ENCODE data around the gene CUL4B.
"Not testable (repeated sequence)": the region's sequence is repeated elsewhere in the genome, so short reads cannot be mapped to it uniquely, and the experiment has no call there.

The CUL4B gene

DNA sequence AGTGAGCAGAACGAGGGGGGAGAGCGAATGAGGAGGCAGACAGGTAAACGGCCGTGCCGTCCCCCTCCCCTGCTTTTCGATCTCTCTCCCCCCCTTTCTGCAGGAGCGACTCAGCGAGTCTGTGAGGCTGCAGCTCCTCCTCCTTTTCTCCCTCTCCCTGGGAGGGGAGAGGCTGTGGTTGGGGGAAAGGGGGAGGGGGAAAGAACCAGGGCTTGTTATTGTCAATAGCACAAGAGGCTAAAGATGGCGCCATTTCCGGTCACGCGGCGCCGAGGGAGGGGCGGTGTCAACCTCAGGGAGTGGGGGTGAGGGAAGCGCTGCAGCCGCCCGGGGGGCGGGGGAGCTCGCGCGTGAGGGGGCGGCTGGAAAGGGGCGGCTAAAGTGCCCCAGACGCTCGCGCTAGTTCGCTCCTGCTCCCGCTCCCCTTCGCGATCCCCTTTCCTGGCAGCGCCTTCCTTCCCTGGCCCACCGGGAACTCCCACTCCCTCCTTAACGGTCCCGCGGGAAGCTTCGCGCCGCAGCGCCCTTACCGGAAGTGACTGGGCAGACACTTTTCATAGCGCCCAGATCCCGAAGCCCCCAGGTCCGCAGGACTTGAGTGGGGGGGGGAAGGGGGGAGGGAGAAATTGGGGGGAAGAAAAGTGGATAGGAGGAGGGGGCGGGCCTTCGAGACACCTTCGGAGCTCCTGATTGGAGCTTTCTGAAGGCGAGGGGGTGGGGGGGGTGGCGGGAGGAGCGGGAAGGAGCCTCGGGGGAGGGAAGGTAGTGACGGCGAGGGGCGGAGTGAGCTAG lies at the start of gene CUL4B:
TSS of gene CUL4B (minus strand) at position 121 of the 792 bp plus-strand sequence. CDS start 324 bp downstream, outside the sequence.
- peak; percentile 78 to 87 (median 78) for DNase-seq (ENCODE audit: low read depth in 3 of 3)

DNA sequence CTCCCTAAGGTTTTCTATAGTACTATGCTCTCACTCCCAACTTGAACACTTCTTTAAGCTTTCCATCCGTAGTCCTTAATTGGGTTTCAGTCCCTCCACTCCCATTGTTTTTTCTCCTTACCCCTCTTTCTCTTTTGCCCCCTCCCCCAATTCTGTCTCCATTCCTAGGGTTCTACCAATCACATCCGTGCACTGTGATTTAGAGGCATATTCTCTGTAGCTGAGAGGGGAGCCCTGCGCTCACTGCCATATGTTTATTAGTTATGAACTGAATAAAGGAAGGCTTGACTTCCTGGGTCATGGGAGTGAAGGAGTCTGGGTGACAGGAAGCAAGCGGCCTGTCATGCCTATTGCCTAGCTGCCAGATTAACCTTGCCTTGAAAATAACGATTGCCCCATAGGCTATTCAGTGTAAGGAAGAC lies 43.6 kb upstream of the CUL4B start:
- no peak for DNase-seq (ENCODE audit: low read depth in 3 of 3)

DNA sequence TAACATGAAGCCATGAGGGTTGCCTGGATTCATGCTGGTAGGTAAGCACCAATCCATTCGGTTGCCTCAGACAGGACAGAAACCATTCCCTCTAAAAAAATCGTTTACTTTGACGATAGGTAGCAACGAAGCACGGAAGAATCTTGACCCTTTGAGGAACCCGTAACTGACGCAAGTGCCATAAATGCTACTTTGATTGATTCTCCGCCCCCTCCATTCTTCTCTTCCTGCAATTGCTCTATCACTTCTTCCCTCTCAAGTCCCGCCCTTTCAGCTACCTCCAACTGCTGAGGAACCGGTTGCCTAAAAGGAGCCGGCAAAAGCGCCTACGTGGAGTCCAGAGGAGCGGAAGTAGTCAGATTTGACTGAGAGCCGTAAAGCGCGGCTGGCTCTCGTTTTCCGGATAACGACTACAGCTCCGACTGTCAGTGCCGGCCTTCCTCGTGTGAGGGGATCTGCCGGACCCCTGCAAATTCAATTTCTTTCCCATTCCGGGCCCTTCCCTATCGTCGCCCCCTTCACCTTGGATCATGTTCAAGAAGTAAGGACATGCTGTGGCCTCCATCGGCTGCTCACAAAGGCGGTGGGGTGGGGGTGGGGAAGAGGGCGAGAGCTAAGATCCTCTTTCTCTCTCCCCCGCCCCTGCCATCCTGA lies 43.1 kb upstream of the CUL4B start, which contains the start of gene MCTS1:
TSS of gene MCTS1 (plus strand) at position 395 of the 654 bp plus-strand sequence. CDS start at position 531, 136 bp downstream.
- peak; percentile 35 to 73 (median 49) for DNase-seq (ENCODE audit: low read depth in 3 of 3)

DNA sequence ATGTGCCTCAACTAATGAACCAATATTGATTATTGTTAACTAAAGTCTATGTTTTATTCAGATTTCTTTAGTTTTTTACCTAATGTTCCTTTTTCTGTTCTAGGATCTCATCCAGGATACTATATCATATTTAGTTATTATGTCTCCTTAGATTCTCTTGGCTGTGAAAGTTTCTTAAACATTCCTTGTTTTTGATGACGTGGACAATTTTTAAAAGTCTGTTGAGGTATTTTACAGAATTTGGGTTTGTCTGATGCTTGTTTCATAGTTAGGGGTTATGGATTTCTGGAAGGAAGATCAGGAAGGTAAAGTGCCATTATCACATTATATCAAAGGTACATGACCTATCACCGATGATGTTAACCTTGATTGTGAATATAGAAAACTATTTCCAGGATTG lies 24.9 kb upstream of the CUL4B start:
- no peak for DNase-seq (ENCODE audit: low read depth in 3 of 3)

DNA sequence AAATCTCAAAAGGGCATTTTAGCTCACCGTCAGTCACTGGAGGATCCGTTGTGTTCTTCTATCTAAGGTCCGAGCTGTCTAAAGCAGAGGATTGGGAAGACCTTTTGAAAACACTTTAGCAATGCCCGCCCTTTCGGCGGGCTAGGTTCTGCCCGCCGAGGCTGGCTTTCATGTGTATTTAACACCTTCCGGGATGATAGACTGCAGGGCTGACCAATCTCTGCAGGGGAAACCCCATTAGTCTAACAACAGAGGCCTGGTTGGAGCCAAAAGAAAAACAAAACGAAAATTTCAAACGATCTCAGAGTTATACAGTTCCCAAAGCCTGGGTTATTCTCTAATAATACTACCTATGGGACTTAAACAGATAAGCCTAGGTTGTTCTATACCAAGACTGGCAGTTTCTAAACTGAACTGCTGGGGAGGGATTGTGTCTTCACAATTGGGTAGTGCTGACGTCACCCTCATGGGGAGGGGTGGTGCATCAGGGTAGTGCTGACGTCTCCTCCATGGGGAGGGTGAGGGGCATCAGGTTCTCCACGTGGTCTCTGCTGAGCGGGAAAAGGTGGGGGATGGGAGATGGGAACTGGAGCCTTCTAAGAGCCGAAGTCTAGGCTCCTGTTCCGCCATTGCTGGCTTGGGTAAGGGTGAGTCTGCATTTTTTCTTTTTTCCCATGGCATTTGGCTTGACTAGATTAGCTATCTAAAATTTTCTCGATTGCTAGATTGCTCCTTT lies 14.8 kb upstream of the CUL4B start:
- no peak for DNase-seq (ENCODE audit: low read depth in 3 of 3)

DNA sequence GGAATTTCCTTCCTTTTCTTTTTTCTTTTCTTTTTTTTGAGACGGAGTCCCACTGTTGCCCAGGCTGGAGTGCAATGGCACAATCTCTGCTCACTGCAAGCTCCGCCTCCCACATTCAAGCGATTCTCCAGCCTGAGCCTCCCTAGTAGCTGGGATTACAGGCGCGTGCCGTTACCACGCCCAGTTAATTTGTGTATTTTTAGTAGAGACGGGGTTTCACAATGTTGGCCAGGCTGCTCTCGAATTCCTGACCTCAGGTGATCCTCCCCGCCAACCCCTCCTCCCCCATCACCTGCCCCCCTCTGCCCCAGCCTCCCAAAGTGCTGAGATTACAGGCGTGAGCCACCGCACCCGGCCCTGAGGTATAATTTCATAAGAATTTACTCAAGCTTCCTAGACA lies 13.0 kb upstream of the CUL4B start:
- DNase-seq (ENCODE audit: low read depth in 3 of 3) = not testable (repeated sequence)

DNA sequence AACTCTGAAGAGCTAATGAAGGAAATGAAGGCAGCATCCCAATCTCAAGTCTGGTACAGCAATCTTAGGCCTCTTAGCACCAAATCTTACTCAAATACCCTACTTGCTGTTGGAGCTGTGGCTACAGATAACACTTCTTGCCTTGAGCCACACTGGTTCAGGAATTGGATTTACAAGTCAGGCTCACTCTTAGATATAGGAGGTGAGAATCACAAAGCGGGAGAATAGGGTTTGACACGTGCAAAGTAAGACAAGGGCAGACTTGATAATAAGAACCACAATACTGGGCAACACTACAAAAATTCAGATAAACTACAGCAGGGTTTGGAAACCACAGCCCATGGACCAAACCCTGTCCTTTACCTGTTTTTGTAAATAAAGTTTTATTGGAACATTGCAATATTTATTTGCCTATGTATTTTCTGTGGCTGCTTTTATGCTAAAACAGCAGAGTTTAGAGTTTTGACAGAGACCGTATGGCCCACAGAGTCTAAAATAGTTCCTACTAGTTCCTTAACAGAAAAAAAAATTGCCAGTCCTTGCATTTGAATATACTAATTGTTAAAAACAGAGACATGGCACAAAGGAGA lies 9.3 kb upstream of the CUL4B start:
- no peak for DNase-seq (ENCODE audit: low read depth in 3 of 3)

DNA sequence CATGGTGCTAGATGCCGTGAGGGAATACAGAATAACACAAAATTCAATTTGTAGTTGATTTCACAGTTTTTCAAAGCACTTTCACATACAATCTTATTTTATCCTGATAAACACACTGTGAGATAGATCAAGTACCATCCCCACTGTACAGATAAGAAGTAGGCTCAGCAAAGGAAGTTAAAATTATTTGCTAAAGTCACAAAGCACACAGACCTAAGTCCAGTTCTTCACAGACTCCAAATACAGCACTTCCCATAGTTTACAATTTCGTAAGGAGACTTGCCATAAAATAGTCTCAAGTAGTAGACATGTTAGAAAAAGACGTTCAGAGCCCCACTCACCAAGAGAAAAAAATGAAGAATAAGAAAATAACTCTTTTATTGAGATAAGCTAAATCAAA lies 7.8 kb upstream of the CUL4B start:
- no peak for DNase-seq (ENCODE audit: low read depth in 3 of 3)

DNA sequence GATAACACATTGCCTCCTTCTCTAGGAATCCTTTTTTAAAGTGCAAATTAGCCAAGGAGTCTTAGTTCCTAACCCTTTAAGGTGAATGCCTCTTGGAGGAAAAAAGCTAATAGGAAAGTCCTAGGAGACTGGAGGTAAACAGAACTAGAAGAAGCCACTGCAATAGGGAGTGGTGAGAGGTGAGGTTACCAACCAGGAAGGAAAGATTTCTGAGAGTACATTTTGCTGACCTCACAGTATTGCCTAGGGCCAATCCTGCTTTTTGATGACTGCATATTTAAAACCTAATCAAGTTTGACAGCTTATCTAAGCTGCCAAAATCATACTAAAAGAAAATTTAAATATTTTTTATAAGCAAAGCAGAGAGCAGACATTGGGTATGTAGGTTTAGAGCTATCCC lies 7.3 kb upstream of the CUL4B start:
- no peak for DNase-seq (ENCODE audit: low read depth in 3 of 3)

DNA sequence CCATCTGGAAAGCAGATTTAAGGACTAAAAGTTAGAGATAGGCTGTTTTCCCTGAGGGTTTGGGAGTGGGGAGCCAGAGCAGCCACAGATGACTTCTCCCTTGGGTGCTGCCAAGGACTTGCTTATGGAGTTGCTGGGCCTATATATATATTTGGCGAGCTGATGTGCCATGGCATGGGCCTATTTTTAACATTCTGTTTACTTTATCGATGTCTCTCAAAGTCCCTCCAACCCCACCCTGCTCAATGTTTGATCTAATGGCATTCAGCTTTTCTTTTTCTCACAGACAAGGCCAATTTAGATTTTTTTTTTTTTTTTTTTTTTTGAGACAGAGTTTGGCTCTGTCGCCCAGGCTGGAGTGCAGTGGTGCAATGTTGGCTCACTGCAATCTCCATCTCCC lies 6.1 kb upstream of the CUL4B start:
- DNase-seq (ENCODE audit: low read depth in 3 of 3) = no peak

DNA sequence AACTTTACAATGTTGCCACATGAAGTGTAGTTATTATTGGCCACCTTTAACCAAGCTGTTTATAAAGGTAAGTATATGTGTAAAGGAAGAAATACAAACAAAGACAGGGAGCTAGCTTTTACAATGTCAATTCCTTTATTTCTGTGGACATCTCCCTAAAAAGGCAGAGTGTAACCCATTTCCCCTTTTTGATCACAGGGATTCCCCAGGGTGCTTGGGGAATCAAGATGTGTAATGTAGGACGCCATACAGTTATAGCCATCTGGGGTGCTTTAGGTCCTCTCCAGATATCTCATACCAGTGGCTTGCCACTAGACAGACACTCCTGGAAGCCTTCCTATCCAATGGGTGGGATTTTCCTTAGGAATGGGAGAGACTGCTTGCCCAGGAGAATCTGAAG lies 4.2 kb upstream of the CUL4B start:
- DNase-seq (ENCODE audit: low read depth in 3 of 3) = no peak

DNA sequence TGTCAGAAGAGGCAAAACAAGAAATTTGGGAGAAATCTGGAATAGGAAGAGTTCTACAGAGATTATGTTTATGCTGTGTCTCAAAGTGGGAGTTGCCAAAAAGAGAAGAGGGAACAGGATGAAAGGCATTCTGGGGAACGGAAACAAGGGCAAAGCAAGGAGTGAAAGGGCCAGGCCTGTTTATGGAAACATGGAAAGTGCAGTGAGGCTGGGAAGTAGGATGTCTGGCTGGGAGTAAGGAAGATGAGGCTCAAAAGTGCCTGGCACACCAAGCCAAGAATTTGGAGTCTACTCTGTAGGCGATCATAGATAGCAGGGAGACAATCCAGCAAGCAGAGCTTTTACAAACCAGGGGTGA lies 1.8 kb upstream of the CUL4B start:
- no peak for DNase-seq (ENCODE audit: low read depth in 3 of 3)

DNA sequence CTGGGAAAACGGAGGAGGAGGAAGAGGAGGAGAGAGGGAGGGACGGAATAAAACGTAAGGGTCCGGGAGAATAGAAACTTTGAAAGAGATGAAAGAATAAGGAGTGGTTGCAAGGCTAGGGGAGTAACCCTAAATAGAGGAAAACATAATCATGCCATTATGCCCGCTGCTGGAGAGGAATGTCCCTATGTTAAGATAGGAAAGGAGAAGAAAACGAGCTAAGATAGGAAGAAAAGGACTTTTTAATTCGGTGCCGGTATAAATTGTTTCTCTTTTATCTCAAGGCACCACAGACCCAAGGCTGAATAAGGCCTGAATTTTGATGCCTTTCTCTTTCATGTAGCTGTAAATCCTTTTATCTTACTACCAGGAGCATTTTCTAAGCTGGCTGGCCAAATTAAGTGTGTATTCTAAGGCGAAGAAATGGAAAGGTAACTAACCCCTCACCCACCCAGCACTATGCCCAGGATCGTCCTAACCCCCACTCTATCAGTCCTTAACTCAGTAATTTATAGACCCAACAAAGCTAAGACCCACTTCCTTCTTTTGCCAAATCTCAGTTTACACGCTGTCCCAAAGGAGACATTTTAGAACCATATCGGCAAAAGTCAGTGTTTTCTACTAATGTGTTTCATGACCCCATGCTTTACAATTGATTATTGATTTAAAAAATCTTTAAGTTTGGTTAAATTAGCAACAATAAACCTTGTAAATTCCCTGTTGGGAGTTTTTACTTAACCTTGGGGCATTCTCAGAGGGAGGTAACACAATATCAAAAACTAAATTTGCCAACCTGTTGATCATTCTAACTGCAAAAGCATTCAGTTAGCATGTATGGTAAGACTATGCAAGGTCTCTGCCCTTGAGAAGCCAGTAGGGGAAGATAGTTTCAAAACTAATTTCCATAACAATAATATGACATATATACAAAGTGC lies 1.1 kb upstream of the CUL4B start:
- no peak for DNase-seq (ENCODE audit: low read depth in 3 of 3)

DNA sequence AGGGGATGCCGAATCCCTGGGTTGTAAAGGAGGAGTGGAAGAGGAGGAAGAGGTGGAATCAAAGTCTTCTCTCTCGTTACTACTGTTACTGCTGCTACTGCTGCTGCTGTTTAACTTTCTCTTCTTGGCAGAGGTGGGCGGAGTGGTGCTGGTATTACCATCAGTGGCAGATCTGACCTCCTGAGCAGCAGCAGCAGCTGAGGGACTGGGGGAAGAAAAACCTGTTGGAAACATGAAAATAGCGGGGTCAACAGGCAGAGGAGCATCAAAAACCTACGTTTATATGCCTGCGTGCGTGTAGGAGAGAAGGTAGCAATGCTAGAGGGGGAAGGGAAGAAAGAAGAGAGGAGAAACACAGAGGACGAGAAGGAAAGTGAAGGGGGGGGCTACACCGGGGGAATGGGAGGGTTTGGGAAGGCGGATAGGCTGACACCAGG lies 339 bp downstream of the CUL4B start:
- peak; percentile 1 to 19 (median 8) for DNase-seq (ENCODE audit: low read depth in 3 of 3)

DNA sequence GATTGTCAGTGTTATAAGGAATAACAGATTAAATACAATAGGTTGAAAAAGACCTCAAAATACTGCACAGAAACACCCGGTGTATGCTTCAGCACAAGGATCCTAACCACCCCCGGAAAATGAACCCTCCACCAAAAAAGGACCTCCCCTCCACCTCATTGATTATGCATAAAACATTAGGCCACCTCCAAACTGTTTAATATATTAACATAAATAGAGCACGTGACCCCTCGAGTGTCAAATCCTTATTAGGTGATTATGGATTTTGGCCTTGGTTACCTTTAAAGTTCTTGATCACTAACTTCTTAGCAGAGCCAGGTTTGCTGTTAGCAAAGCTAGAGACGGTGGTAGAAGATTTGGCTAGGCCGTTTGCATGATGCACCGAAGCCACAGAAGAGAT lies 958 bp downstream of the CUL4B start:
- no peak for DNase-seq (ENCODE audit: low read depth in 3 of 3)

DNA sequence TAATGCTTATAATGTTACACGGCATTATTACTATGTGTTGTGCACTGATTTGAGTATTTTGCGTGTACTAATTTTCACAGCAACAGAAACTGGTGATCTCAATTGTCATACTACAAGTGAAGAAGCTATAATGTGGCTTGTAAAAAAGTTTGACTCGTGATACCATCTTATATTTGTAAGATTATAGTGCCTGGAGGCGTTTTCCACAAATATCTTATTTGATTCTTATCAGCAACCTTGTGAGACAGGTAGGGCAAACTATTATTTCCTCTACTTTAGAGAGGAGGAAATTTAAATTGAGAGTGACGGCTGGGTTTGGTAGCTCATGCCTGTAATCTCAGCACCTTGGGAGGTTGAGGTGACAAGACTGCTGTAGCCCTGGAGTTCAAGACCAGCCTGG lies 4.5 kb downstream of the CUL4B start:
- DNase-seq (ENCODE audit: low read depth in 3 of 3) = no peak

DNA sequence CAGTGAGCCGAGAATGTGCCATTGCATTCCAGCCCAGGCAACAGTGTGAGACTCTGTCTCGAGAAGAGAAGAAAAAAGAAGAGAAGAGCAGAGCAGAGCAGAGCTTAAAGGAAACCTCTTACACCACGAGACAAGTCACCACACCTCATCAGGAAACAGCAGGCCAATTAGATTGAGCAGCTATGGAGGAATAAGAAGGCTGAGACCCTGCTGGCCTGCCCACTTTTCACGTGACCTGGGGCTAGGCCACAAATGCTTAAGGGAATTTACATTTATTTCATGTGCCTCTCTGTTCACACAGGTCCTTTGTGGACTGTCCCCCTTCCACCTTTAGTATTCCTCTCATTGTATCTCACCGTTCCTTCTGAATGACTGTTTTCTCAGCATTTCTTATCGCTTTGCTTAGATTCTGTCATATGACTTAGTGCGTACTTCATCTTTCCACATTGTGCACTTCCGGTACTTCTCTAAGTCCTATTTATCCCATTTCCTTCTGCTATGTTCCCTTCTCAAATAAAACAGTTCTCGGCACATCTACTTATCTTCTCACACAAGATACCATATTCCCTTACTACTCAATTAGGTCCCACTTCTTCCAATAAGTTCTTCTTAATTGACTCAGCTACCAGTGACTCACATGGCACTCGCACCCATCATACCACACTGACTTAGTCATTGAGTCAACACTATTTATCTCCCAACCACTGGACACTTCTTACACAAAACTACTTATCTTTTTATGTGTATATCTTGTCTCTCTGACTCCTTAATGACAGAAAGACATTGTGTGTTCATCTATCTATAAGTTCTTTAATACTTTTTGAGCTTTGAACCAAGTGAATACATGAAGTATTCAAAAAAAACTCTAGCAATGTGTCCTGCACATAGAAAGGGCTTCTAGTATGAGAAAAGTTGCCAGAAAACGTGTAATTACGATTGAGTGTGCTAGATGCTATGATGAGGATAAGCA lies 11.0 kb downstream of the CUL4B start:
- DNase-seq (ENCODE audit: low read depth in 3 of 3) = peak in 1 of 3 donors; percentile 15

DNA sequence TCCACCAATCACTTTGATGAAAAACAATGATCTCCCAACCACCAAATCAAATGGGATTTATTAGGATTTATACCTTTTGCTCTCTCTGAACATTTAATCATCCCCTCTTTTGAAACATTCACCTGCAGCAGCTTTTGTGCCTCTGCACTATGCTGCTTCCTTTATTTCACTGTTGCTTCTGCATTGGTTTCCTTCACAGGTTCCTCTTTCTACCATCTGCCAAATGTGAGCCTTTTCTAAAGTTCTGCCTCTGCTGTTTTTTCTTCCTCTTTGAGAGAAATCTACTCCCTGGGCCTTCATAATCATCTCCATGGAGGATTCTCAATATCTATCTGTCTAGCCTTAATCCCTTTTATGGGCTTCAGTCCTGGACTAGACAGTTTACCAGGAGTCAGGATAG lies 24.7 kb downstream of the CUL4B start:
- DNase-seq (ENCODE audit: low read depth in 3 of 3) = no peak

DNA sequence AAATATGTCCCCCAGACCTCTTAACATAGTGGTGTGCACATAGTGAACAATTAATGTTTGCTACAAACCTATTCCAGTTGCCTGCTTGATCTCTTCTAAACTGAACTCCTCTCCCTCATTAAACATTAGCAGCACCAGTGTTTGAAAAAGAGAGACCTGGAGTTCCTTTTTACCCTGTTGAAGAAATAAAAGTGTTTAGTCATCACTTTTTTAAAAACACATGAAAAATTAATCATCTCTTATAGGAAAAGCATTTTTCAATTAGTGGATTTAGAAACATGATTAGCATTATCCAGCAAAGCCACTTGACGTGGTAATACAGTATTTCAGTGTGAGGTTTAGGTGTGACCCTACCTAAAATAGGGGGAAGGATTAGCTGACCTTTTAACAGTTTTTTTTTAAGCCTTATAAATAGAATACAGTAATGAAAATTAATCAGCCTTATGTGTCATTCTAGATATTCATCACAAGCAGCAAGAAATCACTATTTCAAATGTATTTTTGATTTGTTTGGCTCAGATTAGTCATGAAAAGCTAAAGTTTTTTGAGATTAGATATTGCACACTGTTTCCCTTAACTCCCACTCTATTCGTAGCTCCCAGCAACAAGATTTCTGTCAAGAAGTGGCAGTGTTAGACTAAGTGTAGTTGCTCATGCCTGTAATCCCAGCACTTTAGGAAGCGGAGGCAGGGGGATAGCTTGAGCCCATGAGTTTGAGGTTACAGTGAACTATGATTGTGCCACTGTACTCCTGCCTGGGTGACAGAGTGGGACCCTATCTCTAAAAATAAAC lies 26.2 kb downstream of the CUL4B start:
- no peak for DNase-seq (ENCODE audit: low read depth in 3 of 3)

Measured in stimulated activated CD4-positive, alpha-beta T cell treated with anti-CD3 and anti-CD28 coated beads, TNF-alpha, amount 100 ng/mL, for 48 hours (primary cell).